Activated CD4-positive, alpha-beta T cell treated with anti-CD3 and anti-CD28 coated beads, Interleukin-2, amount 50 U/mL, for 16 hours (primary cell): Measurements from ENCODE around the gene E4F1.
"Not testable (repeated sequence)": the region's sequence is repeated elsewhere in the genome, so short reads cannot be mapped to it uniquely, and the experiment has no call there.

Source experiments
- DNase-seq: peaks from one replicate; pipeline ENCODE4 v3.0.0-alpha.2; 2020

E4F1 gene

DNA sequence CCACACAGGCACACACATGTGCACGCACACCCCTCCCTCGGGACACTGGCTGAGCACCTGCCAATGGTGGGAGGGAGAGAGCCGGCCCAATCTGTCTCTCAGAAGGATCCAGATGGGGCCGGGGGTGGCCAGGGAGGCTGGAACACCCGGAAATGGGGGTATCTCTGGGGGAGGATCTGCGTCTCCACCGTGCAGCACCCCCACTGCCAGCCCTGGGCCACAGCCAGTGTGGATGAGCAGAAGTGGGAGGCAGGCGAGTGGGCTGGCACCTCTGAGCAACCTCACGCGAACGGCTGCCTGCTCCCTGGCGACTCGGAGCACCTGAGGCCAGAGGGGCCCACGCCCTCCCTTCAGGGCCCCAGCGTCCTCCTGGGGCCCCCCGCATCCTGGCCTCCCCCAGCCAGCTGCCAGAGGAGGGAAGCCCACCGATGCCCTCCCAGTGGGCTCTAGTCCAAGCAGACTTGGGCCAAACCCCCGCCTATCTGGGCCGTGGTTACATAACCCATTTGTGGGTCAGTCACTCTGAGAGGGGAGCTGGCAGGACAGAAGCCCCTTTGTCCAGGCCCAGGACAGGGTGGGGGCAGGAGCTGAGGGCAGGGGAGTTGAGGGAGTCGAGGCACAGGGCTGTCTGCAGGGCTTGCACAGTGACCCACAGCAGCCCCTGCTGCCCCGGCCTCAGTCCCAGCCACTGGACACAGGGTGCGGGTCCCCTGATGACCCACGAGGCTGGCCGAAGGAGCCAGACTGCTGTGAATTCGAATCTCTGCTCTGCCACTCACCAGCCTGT lies 32.5 kb upstream of the E4F1 start:
- no peak for DNase-seq

GRCh38 chr16:2191446-2191706 lies 32.0 kb upstream of the E4F1 start:
- DNase-seq, result no peak

DNA sequence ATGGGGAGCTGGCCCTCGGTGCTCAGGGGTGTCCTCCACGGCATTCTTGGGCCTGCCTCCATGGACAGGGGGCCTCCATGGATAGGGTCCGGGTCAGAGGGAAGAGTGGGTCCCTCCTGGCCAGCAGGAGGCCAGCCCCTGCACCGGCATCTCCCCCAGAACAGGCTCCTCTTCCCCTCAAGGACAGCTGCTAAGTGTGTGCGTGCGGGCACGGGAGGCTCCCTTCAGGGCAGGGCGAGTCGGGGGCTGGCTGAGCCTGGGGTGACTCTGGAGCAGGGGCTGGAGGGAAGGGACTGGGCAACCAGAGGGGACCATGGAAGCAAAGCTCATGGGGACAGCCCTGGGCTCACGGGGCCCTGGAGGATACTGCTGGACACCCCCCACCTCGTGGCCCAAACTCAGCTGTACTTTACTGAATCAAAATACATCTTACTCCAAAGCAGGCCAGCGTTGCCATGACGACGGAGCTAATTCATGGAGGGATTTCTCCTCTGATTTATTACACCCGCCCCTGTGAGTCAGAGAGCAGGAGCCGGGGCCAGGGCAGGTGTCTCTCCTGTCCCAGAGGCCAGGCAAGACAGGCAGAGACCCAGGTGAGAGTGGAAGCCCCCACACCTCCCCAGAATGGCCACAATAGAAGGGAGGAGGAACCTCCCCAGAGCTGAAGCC lies 29.1 kb upstream of the E4F1 start:
- no peak for DNase-seq

DNA sequence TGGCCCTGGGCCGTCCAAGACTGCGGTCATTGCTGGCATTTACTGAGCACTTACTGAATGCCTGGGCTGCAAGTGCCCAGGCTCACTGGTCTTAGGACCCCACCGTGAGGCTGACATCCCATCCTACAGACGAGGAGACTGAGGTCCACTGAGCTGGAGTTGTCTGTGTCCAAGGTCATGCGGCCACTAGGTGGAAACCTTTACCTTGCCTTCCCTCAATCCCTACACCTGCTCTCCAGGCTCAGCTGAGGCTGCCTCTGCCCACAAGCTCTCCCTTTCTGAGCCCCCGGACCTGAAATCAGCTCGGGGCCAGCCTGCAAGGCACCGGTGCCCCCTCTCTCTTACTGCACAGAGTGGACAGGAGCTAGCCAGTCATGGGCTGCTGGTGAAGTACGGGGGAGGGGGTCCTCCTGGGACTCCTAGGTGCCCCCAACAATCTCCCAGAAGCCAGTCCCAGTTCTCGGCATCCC lies 28.5 kb upstream of the E4F1 start:
- DNase-seq, result peak; percentile 42

DNA sequence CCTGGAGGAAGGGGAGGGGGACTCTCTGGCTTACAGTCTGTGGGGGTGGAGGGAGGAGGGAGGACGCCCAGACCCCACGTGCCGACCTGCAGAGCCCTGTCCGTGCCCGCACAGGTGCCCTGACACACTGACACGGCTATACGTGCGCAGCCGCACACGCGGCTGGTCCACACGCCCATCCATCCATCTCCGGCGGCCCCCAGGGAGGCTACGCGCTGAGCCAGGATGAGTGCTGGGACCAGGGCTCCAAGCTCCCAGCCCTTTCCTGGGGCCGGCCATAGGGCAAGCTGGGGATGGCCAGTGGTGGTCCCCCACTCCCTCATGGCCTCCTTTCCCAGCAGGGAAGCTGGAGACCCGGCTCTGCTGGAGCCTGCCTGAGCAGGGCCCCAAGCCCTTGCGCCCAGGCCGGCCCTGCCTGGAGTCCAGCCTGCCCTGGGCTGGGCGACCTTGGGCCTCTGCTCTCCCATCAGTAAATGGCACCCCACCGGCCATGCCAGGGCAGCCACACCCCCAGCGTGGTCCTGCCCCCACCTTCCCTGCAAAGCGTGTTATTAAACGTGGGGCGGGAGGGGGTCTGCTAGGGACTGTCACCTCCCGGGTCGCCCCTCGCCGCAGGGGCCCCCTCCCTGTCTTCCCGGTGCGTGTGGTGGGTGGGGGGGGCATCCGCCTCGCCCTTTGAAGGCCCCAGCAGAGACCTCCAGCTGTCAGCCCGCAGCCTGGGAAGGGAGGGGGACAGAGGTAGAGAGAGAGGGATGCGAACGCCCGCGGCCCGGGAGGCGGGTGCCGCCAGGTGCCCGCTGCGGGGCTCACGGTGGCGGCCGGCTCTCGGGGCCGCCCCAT lies 27.8 kb upstream of the E4F1 start:
- DNase-seq, result no peak

DNA sequence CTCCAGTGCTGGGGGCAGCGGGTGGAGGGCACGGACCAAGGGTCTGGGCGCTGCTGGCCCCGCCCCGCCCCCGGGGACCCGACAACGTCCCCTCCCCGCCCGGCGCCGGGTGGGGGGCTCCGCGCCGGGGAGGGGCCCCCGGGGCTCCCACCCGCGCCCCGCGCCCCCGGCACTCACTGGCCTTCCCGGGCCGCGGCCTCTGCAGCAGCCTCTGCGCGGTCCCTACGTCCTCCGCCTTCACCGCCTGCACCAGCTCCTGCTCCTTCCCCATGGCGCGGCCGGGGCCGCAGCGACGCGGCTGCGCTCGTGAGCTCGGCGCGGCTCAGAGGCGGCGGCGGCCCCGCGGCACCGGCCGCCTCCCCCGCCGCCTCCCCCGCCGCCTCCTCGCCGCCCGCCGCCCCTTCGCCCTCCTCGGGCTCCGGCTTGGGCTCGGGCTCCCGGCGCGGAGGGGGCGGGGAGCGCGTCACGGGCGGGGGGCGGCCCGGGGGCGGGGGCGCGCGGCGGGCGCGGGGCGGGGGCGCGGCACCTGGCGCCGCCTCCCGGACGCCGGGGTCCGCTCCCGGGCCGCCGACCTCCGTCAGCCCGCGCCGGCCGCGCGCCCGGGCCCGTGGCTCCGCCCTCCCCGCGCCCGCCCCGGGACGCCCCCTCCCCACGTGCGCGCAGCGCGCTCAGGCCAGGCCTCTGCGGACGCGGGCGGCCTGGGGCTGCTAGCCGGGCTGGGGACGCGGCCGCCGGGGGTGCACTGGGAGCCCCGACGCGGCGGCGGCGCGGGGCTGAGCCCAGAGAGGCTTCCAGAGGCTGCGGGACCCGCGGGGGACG lies 27.0 kb upstream of the E4F1 start, which contains the start of gene CASKIN1:
Gene CASKIN1 (minus strand): TSS at position 444 of the 819 bp plus-strand sequence. CDS start 173 bp downstream, at position 271.
- DNase-seq, result no peak

DNA sequence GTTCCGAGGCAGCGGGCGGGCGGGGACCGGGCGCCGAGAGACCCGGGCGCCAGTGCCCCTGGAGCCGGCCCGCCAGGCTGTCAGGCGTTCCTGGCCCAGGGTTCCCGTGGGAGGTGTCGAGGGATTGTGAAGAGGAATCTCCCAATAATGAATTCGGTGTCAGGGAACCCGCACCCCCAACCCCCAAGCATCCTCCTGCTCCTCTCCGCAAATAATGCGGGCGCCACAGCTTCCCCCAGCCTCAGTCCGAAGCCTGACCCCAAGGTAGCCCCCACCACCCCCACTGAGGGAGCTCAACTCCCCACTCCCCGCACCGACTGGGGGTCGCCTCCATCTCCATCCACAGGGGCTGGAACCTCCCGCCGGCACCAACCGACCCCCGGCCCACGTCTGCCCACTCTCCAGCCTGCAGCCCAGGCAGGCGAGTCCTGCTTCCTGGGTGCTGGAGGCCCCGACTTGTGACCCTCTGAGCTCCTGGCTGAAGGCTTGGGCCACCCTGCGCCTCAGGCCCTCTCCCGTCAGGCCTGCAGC lies 26.3 kb upstream of the E4F1 start:
- no peak for DNase-seq

- no peak for DNase-seq
Measured at GRCh38 chr16:2197765-2198164, 25.6 kb upstream of the E4F1 start.

DNA sequence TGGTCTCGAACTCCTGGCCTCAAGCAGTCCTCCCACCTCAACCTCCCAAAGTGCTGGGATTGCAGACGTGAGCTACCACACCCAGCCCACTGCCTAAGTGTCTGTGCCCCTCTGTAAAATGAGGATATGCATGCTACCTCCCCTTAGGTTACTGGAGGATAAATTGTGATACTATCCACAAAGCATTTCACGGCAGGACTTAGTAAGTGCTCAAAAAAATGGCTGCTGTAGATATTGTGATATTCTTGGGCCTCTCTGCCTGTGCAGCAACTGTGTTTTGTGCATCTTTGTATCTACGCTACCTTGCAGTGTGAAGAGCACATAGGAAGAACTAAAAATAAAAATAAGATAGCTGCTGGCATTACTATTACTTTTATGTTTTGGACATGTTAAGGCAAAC lies 25.1 kb upstream of the E4F1 start:
- no peak for DNase-seq

- no peak for DNase-seq
Measured at GRCh38 chr16:2199095-2199494, 24.3 kb upstream of the E4F1 start.

GRCh38 chr16:2199621-2200139 lies 23.7 kb upstream of the E4F1 start:
- no peak for DNase-seq

DNA sequence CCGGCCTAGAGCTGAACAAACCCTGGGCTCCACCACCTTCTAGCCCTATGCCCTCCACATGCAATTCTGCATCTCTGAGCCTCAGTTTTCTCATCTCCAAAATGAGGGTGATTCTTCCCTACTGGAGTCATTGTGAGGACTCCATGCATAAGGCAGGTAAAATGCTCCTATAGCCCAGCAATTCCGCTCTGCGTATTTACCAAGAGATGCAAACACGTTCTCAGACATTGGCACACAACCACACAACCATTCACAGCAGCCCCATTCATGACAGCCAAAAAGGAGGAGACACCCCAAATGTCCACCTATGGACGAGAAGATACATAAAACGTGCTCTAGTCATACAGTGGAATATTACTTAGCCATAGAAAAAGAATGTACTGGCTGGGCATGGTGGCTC lies 23.1 kb upstream of the E4F1 start:
- DNase-seq, result no peak

DNA sequence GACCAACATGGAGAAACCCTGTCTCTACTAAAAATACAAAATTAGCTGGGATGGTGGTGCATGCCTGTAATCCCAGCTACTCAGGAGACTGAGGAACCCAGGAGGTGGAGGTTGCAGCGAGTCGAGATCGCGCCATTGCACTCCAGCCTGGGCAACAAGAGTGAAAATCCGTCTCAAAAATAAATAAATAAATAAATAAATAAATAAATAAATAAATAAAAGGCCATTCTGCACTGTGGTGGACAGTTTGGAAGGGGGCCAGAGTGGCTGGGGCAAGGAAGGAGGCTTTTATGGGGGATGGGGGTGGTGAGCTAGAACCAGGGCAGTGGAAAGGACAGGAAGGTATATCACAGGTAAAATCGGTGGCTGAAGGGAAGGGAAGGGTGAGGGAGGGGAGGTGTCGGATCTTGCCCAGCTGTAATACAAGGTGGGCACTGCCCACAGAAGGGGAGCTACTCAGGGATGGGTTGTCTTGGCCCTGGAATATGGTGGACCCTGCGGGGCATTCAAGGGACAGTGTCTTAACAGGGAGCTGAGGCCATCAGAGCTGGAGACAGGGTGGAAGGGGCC lies 20.2 kb upstream of the E4F1 start:
- DNase-seq, result not testable (repeated sequence)

DNA sequence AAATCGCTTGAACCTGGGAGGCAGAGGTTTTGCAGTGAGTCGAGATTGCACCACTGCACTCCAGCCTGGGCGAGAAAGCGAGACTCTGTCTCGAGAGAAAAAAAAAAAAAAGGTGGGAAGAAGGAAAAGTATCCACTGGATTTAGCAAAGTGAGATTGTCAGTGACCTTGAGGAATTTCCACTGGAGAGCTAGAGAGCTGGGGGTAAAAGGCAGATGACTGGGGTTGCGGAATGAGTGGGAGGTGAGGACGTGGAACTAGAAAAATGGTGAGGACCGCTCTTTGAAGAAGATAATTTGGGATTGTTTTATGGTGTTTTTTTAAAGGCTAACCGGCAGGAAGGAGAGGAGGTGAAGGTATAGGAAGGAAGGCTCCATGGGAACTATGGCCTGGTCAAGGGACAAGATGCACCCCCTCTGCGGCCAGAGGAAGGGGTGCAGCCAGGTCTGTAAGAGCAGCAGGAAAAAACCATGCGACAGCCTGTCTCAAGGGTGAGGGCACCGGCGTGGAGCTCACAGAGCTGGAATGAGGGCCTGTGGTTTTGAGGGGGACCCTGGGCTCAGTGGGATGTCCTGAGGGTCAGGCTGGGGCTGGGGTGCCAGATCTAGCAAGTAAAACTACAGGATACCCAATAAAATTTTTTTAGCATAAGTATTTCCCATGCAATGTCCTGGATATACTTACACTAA lies 18.8 kb upstream of the E4F1 start:
- no peak for DNase-seq

- DNase-seq, result peak; percentile 88
Measured at GRCh38 chr16:2205104-2205966, 18.1 kb upstream of the E4F1 start, which contains the start of gene MLST8. Gene MLST8, plus strand, starts transcription at chr16:2205454. Its CDS starts 632 bp downstream, at chr16:2206086.

DNA sequence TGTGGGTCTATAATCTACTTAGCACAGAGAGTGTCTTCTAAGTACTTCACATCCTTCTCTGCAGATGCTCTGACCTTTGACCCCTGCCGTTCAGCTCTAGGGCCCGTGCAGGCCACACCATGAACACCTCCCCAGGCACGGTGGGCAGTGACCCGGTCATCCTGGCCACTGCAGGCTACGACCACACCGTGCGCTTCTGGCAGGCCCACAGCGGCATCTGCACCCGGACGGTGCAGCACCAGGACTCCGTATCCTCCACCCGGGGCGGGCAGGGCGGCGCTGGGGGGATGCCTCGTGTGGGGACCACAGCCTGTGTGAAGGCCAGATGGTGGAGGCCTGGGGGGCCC lies 17.5 kb upstream of the E4F1 start:
- DNase-seq, result no peak

GRCh38 chr16:2206420-2206779 lies 17.0 kb upstream of the E4F1 start:
- no peak for DNase-seq

DNA sequence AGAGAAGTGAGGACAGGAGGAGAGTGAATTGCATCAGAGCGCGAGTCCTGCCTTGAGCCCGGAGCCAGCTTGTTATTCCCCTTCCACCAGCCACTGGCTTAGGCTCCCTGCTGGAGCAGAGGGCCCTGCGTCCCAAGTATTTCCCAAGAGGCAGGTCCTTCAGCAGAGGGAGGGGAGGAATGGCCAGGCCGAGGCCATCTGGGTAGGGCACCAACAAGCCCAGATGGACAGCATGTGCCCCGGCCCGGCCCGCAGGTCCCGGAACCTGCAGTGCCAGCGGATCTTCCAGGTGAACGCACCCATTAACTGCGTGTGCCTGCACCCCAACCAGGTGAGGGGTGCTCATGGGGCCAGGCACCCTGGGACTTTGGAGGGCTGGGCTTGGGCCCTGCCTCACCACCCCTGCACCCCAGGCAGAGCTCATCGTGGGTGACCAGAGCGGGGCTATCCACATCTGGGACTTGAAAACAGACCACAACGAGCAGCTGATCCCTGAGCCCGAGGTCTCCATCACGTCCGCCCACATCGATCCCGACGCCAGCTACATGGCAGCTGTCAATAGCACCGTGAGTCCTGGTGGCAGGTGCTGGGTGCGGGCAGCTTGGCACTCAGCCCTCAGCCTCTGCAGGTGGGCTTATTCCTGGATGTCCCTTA lies 16.5 kb upstream of the E4F1 start:
- DNase-seq, result no peak

- DNase-seq, result no peak
Measured at GRCh38 chr16:2207872-2208271, 15.5 kb upstream of the E4F1 start.

GRCh38 chr16:2208308-2208707 lies 15.1 kb upstream of the E4F1 start:
- DNase-seq, result no peak
